HEK293 (cell line): ENCODE data around the gene KCNE5.

Experiments
- CTCF ChIA-PET: fragments of 350-600 bp; formaldehyde crosslinking; extraction: SDS; loops from one replicate; lab custom pipeline; 2021; ENCODE audit warnings: antibody characterized with exemption; lab: Yijun Ruan, JAX
- POLR2A ChIA-PET: fragments of 300-600 bp; formaldehyde crosslinking; extraction: SDS; loops from one replicate; lab custom pipeline; 2020; ENCODE audit warnings: antibody characterized with exemption, inconsistent platforms; lab: Yijun Ruan, JAX
- H3K27ac ChIP-seq: fragments of 200-500 bp; sonication (Bioruptor generic); 2 replicates; pipeline ENCODE4 v1.5.1; 2014; ENCODE audit warnings: low read depth, low read length, control low read depth, inconsistent platforms; ENCODE audit errors: extremely low read depth
- H3K36me3 ChIP-seq, 2 experiments: fragments of 200-500 bp in 1 of 2; sonication (Bioruptor generic) in 1 of 2; 1 replicate in 1 of 2; 2 replicates in 1 of 2; pipeline ENCODE4 v1.5.1; 2014 to 2017; ENCODE audit warnings: inconsistent platforms in 2 of 2, low read length in 2 of 2; ENCODE audit not compliant: control insufficient read depth in 2 of 2, insufficient read depth in 1 of 2
- H3K4me1 ChIP-seq: fragments of 200-500 bp; sonication (Bioruptor generic); 2 replicates; pipeline ENCODE4 v1.5.1; 2014; ENCODE audit warnings: mild to moderate bottlenecking, low read length, inconsistent platforms; ENCODE audit not compliant: control insufficient read depth, insufficient read depth
- H3K4me3 ChIP-seq: 2 replicates; pipeline ENCODE4 v1.5.1; 2011; ENCODE audit warnings: low read depth, mild to moderate bottlenecking, control low read depth, low read length, moderate library complexity
- H3K9me3 ChIP-seq: fragments of 200-500 bp; sonication (Bioruptor generic); 2 replicates; pipeline ENCODE4 v1.5.1; 2014; ENCODE audit warnings: low read depth, low read length, inconsistent platforms; ENCODE audit not compliant: control insufficient read depth, insufficient read depth
- GLI2 ChIP-seq: fragments of 450-650 bp; formaldehyde crosslinking; IDR thresholded peaks from 2 replicates; pipeline ENCODE4; 2017; ENCODE audit warnings: missing biosample characterization, missing genetic modification characterization, low read depth, borderline replicate concordance
- YY1 ChIP-seq: fragments of 450-650 bp; formaldehyde crosslinking; IDR thresholded peaks from 2 replicates; pipeline ENCODE4 v1.5.1; 2018; ENCODE audit warnings: missing biosample characterization, missing genetic modification characterization
- ZBTB48 ChIP-seq: fragments of 450-650 bp; formaldehyde crosslinking; IDR thresholded peaks from 2 replicates; pipeline ENCODE4 v1.5.1; 2016; ENCODE audit warnings: missing biosample characterization, missing genetic modification characterization
- ZFP37 ChIP-seq: fragments of 450-650 bp; formaldehyde crosslinking; IDR thresholded peaks from 2 replicates; pipeline ENCODE4 v1.5.1; 2016; ENCODE audit warnings: missing biosample characterization, missing genetic modification characterization
- ZNF112 ChIP-seq: fragments of 450-650 bp; formaldehyde crosslinking; IDR thresholded peaks from 2 replicates; pipeline ENCODE4 v1.5.0; 2017; ENCODE audit warnings: missing biosample characterization, missing genetic modification characterization
- ZNF354C ChIP-seq: fragments of 450-650 bp; formaldehyde crosslinking; IDR thresholded peaks from 2 replicates; pipeline ENCODE4 v1.5.1; 2016; ENCODE audit warnings: missing biosample characterization, missing genetic modification characterization, low read depth, borderline replicate concordance
- ZNF366 ChIP-seq: fragments of 450-650 bp; formaldehyde crosslinking; conservative IDR thresholded peaks from 2 replicates; pipeline ENCODE4 v1.5.1; 2016; ENCODE audit warnings: missing biosample characterization, missing genetic modification characterization
- ZNF37A ChIP-seq: fragments of 450-650 bp; IDR thresholded peaks from 2 replicates; pipeline ENCODE4 v1.5.1; 2018; ENCODE audit warnings: missing biosample characterization, missing genetic modification characterization
- ZNF404 ChIP-seq: fragments of 450-650 bp; formaldehyde crosslinking; IDR thresholded peaks from 2 replicates; pipeline ENCODE4 v1.5.1; 2017; ENCODE audit warnings: missing biosample characterization, missing genetic modification characterization
- ZNF501 ChIP-seq: fragments of 450-650 bp; formaldehyde crosslinking; IDR thresholded peaks from 2 replicates; pipeline ENCODE4 v1.5.1; 2016; ENCODE audit warnings: missing biosample characterization, missing genetic modification characterization
- ZNF561 ChIP-seq: fragments of 450-650 bp; IDR thresholded peaks from 2 replicates; pipeline ENCODE4 v1.5.1; 2018; ENCODE audit warnings: missing biosample characterization, missing genetic modification characterization, borderline replicate concordance
- ZNF571 ChIP-seq: fragments of 450-650 bp; formaldehyde crosslinking; IDR thresholded peaks from 2 replicates; pipeline ENCODE4 v1.5.0; 2017; ENCODE audit warnings: missing biosample characterization, missing genetic modification characterization
- ZNF76 ChIP-seq: fragments of 450-650 bp; formaldehyde crosslinking; IDR thresholded peaks from 2 replicates; pipeline ENCODE4; 2016; ENCODE audit warnings: low read depth, missing biosample characterization, missing genetic modification characterization, borderline replicate concordance
- ZSCAN30 ChIP-seq: fragments of 450-650 bp; IDR thresholded peaks from 2 replicates; pipeline ENCODE4 v1.5.1; 2018; ENCODE audit warnings: missing biosample characterization, mild to moderate bottlenecking, missing genetic modification characterization, moderate library complexity
- ZXDB ChIP-seq: fragments of 450-650 bp; formaldehyde crosslinking; IDR thresholded peaks from 2 replicates; pipeline ENCODE4 v1.5.1; 2016; ENCODE audit warnings: missing biosample characterization, missing genetic modification characterization
- TF ChIP-seq, protein P1 (sequence below): fragments of 450-650 bp; formaldehyde crosslinking; IDR thresholded peaks from 2 replicates; pipeline ENCODE4 v1.5.1; 2017; ENCODE audit warnings: missing biosample characterization, mild to moderate bottlenecking, missing genetic modification characterization, moderate library complexity
- TF ChIP-seq, protein P2 (sequence below): fragments of 450-650 bp; formaldehyde crosslinking; IDR thresholded peaks from 2 replicates; pipeline ENCODE4 v1.5.0; 2017; ENCODE audit warnings: missing biosample characterization, missing genetic modification characterization, borderline replicate concordance
- TF ChIP-seq, protein P3 (sequence below): fragments of 450-650 bp; formaldehyde crosslinking; IDR thresholded peaks from 2 replicates; pipeline ENCODE4 v1.5.1; 2016; ENCODE audit warnings: missing biosample characterization, missing genetic modification characterization
- TF ChIP-seq, protein P4 (sequence below): fragments of 450-650 bp; formaldehyde crosslinking; IDR thresholded peaks from 2 replicates; pipeline ENCODE4 v1.5.1; 2017; ENCODE audit warnings: missing biosample characterization, missing genetic modification characterization
- TF ChIP-seq, protein P5 (sequence below): fragments of 450-650 bp; formaldehyde crosslinking; IDR thresholded peaks from 2 replicates; pipeline ENCODE4 v1.5.1; 2016; ENCODE audit warnings: missing biosample characterization, missing genetic modification characterization

Gene KCNE5

DNA sequence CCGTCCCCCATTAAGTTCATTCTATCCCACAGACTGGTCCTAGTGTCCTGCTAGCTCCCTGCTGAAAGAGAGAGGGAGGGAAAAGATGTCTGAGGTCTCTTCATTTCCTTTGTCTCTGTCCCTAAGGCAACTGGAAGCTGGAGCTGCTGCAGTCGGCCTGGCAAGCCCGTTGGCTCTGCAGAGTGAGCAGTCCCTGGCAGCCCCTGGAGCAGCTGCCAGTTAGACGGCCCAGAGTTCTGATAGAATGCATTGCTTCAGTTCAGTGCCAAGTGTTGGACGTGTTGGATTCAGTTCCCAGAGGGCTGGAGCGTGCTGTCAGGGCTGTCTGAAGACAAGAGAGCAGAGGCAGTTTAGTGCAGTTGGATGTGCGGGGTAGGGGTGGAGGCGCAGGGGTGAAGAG, 975 bp downstream of the KCNE5 start (continued):
- TF ChIP-seq, protein P1, sequence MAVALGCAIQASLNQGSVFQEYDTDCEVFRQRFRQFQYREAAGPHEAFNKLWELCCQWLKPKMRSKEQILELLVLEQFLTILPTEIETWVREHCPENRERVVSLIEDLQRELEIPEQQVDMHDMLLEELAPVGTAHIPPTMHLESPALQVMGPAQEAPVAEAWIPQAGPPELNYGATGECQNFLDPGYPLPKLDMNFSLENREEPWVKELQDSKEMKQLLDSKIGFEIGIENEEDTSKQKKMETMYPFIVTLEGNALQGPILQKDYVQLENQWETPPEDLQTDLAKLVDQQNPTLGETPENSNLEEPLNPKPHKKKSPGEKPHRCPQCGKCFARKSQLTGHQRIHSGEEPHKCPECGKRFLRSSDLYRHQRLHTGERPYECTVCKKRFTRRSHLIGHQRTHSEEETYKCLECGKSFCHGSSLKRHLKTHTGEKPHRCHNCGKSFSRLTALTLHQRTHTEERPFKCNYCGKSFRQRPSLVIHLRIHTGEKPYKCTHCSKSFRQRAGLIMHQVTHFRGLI (tag by site-specific recombination): no peak
- TF ChIP-seq YY1 (tag by site-specific recombination): no peak

DNA sequence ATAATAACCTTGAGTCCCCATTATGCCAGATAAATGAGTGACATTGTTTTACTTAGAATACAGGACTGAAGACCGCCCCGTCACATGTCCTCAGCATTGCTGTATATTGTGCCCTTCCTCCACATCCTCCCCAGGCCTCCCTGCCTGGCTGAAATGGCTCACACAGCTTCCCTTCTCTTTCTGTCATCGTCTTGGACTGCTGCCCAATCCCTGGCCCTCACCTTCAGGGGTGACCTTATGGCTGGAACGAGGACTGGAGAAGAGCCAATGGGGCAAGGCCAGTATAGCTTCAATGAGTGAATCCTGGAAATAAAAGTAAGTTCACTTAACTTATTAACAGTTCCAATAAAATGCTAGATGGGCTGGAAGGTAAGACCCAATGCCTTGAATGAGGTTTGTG, 2.7 kb downstream of the KCNE5 start:
- Histone ChIP-seq H3K4me3 (no peak overlapping the region), H3K4me1 (no peaks in the 10 kb centered on the region), H3K27ac (no peak overlapping the region), H3K9me3 (no peaks in the 10 kb centered on the region), H3K36me3 (no peaks in the 10 kb centered on the region)
- POLR2A ChIA-PET: no interaction called here
- CTCF ChIA-PET: interaction anchor here (1.5 to 4.7 kb wide), 4 partner anchors 10 to 264 kb away, joined by 3 to 29 read pairs (median 9); no protein-coding TSS in a partner anchor
- no peak for TF ChIP-seq ZNF112
- TF ChIP-seq ZNF76 (tag by site-specific recombination): no peak
- TF ChIP-seq GLI2 (tag by site-specific recombination): no peak
- TF ChIP-seq, protein P2, sequence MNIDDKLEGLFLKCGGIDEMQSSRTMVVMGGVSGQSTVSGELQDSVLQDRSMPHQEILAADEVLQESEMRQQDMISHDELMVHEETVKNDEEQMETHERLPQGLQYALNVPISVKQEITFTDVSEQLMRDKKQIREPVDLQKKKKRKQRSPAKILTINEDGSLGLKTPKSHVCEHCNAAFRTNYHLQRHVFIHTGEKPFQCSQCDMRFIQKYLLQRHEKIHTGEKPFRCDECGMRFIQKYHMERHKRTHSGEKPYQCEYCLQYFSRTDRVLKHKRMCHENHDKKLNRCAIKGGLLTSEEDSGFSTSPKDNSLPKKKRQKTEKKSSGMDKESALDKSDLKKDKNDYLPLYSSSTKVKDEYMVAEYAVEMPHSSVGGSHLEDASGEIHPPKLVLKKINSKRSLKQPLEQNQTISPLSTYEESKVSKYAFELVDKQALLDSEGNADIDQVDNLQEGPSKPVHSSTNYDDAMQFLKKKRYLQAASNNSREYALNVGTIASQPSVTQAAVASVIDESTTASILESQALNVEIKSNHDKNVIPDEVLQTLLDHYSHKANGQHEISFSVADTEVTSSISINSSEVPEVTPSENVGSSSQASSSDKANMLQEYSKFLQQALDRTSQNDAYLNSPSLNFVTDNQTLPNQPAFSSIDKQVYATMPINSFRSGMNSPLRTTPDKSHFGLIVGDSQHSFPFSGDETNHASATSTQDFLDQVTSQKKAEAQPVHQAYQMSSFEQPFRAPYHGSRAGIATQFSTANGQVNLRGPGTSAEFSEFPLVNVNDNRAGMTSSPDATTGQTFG (tag by site-specific recombination): no peak
- no peak for TF ChIP-seq ZNF571 (tag by site-specific recombination)
- TF ChIP-seq ZBTB48 (tag by site-specific recombination): no peak

DNA sequence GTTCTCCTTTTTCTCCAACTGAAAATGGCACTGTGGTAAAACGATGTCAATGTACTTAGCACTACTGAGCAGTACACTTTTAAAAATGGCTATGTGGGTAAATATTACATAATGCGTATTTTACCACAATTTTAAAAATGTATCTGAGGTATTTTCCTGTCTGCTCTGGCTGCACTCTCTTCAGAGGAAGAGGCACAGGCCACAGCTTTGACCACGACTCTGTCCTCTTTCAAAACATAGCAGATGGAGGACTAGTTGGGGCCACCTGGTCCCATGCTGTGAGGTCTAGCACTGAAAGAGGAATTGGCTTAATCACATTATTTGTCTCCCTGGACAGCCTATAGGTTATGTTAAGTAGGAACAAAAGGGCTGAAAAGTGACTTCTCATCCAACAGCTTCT, 5.2 kb downstream of the KCNE5 start:
- TF ChIP-seq ZNF404 (tag by site-specific recombination) (no peak), ZFP37 (tag by site-specific recombination) (no peak), ZSCAN30 (no peak), ZNF37A (no peak), ZNF354C (tag by site-specific recombination) (no peak), ZNF501 (tag by site-specific recombination) (no peak), ZNF366 (no peak), ZNF561 (tag by site-specific recombination) (no peak), ZXDB (no peak)
- TF ChIP-seq, protein P3, sequence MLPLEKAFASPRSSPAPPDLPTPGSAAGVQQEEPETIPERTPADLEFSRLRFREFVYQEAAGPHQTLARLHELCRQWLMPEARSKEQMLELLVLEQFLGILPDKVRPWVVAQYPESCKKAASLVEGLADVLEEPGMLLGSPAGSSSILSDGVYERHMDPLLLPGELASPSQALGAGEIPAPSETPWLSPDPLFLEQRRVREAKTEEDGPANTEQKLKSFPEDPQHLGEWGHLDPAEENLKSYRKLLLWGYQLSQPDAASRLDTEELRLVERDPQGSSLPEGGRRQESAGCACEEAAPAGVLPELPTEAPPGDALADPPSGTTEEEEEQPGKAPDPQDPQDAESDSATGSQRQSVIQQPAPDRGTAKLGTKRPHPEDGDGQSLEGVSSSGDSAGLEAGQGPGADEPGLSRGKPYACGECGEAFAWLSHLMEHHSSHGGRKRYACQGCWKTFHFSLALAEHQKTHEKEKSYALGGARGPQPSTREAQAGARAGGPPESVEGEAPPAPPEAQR (tag by site-specific recombination): no peak
- TF ChIP-seq, protein P4, sequence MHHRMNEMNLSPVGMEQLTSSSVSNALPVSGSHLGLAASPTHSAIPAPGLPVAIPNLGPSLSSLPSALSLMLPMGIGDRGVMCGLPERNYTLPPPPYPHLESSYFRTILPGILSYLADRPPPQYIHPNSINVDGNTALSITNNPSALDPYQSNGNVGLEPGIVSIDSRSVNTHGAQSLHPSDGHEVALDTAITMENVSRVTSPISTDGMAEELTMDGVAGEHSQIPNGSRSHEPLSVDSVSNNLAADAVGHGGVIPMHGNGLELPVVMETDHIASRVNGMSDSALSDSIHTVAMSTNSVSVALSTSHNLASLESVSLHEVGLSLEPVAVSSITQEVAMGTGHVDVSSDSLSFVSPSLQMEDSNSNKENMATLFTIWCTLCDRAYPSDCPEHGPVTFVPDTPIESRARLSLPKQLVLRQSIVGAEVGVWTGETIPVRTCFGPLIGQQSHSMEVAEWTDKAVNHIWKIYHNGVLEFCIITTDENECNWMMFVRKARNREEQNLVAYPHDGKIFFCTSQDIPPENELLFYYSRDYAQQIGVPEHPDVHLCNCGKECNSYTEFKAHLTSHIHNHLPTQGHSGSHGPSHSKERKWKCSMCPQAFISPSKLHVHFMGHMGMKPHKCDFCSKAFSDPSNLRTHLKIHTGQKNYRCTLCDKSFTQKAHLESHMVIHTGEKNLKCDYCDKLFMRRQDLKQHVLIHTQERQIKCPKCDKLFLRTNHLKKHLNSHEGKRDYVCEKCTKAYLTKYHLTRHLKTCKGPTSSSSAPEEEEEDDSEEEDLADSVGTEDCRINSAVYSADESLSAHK (tag by site-specific recombination): no peak
- TF ChIP-seq, protein P5, sequence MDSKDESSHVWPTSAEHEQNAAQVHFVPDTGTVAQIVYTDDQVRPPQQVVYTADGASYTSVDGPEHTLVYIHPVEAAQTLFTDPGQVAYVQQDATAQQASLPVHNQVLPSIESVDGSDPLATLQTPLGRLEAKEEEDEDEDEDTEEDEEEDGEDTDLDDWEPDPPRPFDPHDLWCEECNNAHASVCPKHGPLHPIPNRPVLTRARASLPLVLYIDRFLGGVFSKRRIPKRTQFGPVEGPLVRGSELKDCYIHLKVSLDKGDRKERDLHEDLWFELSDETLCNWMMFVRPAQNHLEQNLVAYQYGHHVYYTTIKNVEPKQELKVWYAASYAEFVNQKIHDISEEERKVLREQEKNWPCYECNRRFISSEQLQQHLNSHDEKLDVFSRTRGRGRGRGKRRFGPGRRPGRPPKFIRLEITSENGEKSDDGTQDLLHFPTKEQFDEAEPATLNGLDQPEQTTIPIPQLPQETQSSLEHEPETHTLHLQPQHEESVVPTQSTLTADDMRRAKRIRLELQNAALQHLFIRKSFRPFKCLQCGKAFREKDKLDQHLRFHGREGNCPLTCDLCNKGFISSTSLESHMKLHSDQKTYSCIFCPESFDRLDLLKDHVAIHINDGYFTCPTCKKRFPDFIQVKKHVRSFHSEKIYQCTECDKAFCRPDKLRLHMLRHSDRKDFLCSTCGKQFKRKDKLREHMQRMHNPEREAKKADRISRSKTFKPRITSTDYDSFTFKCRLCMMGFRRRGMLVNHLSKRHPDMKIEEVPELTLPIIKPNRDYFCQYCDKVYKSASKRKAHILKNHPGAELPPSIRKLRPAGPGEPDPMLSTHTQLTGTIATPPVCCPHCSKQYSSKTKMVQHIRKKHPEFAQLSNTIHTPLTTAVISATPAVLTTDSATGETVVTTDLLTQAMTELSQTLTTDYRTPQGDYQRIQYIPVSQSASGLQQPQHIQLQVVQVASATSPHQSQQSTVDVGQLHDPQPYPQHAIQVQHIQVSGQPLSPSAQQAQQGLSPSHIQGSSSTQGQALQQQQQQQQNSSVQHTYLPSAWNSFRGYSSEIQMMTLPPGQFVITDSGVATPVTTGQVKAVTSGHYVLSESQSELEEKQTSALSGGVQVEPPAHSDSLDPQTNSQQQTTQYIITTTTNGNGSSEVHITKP: no peak
- TF ChIP-seq, all 188 proteins: peak for 0
- no peak overlapping the region for H3K27ac ChIP-seq
- ChIA-PET POLR2A (no interaction called here), CTCF (interaction anchor here (4.7 kb wide), 1 partner anchor 15 kb away, joined by 29 read pairs; no protein-coding TSS in a partner anchor)
- no peaks in the 10 kb centered on the region for H3K9me3 ChIP-seq
- no peak overlapping the region for H3K4me3 ChIP-seq
- no peaks in the 10 kb centered on the region for H3K36me3 ChIP-seq
- no peaks in the 10 kb centered on the region for H3K4me1 ChIP-seq
